IMR-90 (cell line): ENCODE results near the gene GLIS1.

Experiments
- BHLHE40 ChIP-seq: fragments of 150-350 bp; IDR thresholded peaks from 2 replicates; pipeline ENCODE4 v1.6.1; 2016; ENCODE audit warnings: mild to moderate bottlenecking, low read depth, low read length
- CEBPB ChIP-seq: IDR thresholded peaks from 2 replicates; pipeline ENCODE4 v1.6.1; 2012; ENCODE audit warnings: low read depth, low read length, improper control_type of control experiment
- CHD1 ChIP-seq: IDR thresholded peaks from 2 replicates; pipeline ENCODE4 v1.6.1; 2012; ENCODE audit warnings: low read depth, low read length, improper control_type of control experiment
- CTCF ChIP-seq: conservative IDR thresholded peaks from 2 replicates; pipeline ENCODE4 v1.5.1; 2012; ENCODE audit warnings: mild to moderate bottlenecking, low read depth, low read length, improper control_type of control experiment
- FOS ChIP-seq: fragments of 150-350 bp; IDR thresholded peaks from 2 replicates; pipeline ENCODE4 v1.6.1; 2016; ENCODE audit warnings: low read depth, low read length
- MAFK ChIP-seq: IDR thresholded peaks from 2 replicates; pipeline ENCODE4 v1.6.1; 2012; ENCODE audit warnings: low read depth, low read length, improper control_type of control experiment
- MAZ ChIP-seq: IDR thresholded peaks from 2 replicates; pipeline ENCODE4 v1.6.1; 2012; ENCODE audit warnings: low read depth, mild to moderate bottlenecking, low read length, improper control_type of control experiment, moderate library complexity, borderline replicate concordance
- MXI1 ChIP-seq: IDR thresholded peaks from 2 replicates; pipeline ENCODE4 v1.6.1; 2012; ENCODE audit warnings: low read depth, mild to moderate bottlenecking, low read length, moderate library complexity, borderline replicate concordance
- NFE2L2 ChIP-seq: fragments of 150-350 bp; IDR thresholded peaks from 2 replicates; pipeline ENCODE4 v1.6.1; 2016; ENCODE audit warnings: low read depth, mild to moderate bottlenecking, low read length
- POLR2A ChIP-seq: IDR thresholded peaks from 2 replicates; pipeline ENCODE4 v1.6.1; 2012; ENCODE audit warnings: mild to moderate bottlenecking, low read depth, low read length
- RAD21 ChIP-seq: IDR thresholded peaks from 2 replicates; pipeline ENCODE4 v1.6.1; 2012; ENCODE audit warnings: low read length, improper control_type of control experiment
- RFX5 ChIP-seq: IDR thresholded peaks from 2 replicates; pipeline ENCODE4 v1.8.0; 2012; ENCODE audit warnings: low read depth, mild to moderate bottlenecking, low read length, moderate library complexity
- USF2 ChIP-seq: fragments of 150-350 bp; IDR thresholded peaks from 2 replicates; pipeline ENCODE4 v1.6.1; 2017; ENCODE audit warnings: mild to moderate bottlenecking, antibody characterized with exemption, low read length, low read depth

DNA sequence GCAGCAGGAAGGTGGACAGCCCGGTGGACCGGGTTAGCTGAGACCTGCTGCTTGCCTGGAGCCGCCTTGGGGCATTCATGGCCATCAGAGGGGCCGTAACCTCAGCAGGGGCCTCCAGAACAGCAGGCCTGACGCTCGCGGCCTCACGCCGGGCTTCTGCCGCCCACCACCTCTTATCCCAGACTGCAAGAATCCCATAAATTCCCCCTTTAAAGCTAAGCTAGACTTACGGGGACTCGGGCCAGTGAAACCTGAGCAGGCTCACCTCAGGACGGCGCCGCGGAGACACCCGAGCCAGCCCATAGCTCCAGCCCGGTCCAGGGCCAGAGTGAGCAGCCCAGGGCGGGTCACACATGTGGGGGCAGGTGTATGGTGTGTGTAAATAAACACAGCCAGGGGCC lies 132.3 kb downstream of the GLIS1 start:
- TF ChIP-seq CTCF = no peak
- TF ChIP-seq CEBPB = no peak
- no peak for TF ChIP-seq MAZ
- no peak for TF ChIP-seq POLR2A
- no peak for TF ChIP-seq RFX5
- TF ChIP-seq CHD1 = no peak
- no peak for TF ChIP-seq USF2
- no peak for TF ChIP-seq FOS
- no peak for TF ChIP-seq MAFK
- TF ChIP-seq RAD21 = no peak
- TF ChIP-seq MXI1 = no peak
- TF ChIP-seq BHLHE40 = no peak
- TF ChIP-seq NFE2L2 = no peak
